ENCODE measurements around the gene STARD13. TPM values are rescaled to one million over a fixed set of nuclear protein-coding genes. Genes with fewer than 3 reads are reported as not detected.

STARD13 gene
- total and polyA plus RNA-seq, 2 donors (not counting 1 experiment from before 2014, with no cell fraction given): 0.06 to 0.22 TPM

GRCh38 chr13:33174931-33175330, 110.6 kb downstream of the STARD13 start:
- Mint-ChIP-seq H3K27me3 (peaks cover 3% of the 10 kb centered on the region), H3K4me3 (no peak overlapping the region), H3K9me3 (ENCODE audit: insufficient read depth) (no peaks in the 10 kb centered on the region), H3K4me1 (no peaks in the 10 kb centered on the region), H3K27ac (no peak overlapping the region)
- POLR2A ChIA-PET: no interaction called here
- Histone ChIP-seq H3K4me2 (replicated peaks; ENCODE audit: low read depth, low read length, poor library complexity, severe bottlenecking) (no peak overlapping the region), H3K4me1 (ENCODE audit: control insufficient read depth in 2 of 2, insufficient read depth in 2 of 2, low read length in 2 of 2) (no peaks in the 10 kb centered on the region), H3K36me3 (replicated peaks in 1 of 2; ENCODE audit: control extremely low read depth in 1 of 2, control insufficient read depth in 1 of 2, extremely low read depth in 1 of 2, insufficient read depth in 2 of 2, low read length in 1 of 2) (no peaks in the 10 kb centered on the region), H3K4me3 (ENCODE audit: control extremely low read depth in 1 of 5, extremely low read depth in 1 of 5, insufficient read depth in 1 of 5, low read depth in 2 of 5, low read length in 4 of 5) (no peak overlapping the region), H4K20me1 (ENCODE audit: control insufficient read depth, insufficient read depth, low read length, poor library complexity, severe bottlenecking) (no peaks in the 10 kb centered on the region), H3K27me3 (replicated peaks in 1 of 4; ENCODE audit: control extremely low read depth in 1 of 4, control insufficient read depth in 3 of 4, insufficient read depth in 4 of 4, low read length in 3 of 4) (no peaks in the 10 kb centered on the region), H3K27ac (ENCODE audit: low read length in 2 of 2) (no peak overlapping the region), H2AFZ (ENCODE audit: insufficient read depth, low read depth, low read length, poor library complexity, severe bottlenecking) (no peak overlapping the region), H3K9ac (ENCODE audit: low read length) (no peak overlapping the region), H3K9me3 (ENCODE audit: control extremely low read depth in 1 of 3, control insufficient read depth in 2 of 3, insufficient read depth in 1 of 3, low read length in 2 of 3) (peaks cover 0 to 4% (median 0%) of the 10 kb centered on the region in 3 donors), H3K79me2 (ENCODE audit: control insufficient read depth, insufficient read depth, low read length) (no peaks in the 10 kb centered on the region)
- DNase-seq: no peak
- no peak for ATAC-seq (ENCODE audit: low read depth)
- intact Hi-C loops (cut with micrococcal nuclease): no loop called here
- TF ChIP-seq CTCF (IDR thresholded peaks at IDR 0.05): no peak
- TF ChIP-seq EZH2 (IDR thresholded peaks at IDR 0.05; ENCODE audit: borderline replicate concordance, insufficient read depth, low read depth, low read length, poor library complexity, severe bottlenecking): no peak
- no CpG with 5 or more reads among the region's 2 CpGs for WGBS (ENCODE audit: insufficient coverage)
- CTCF ChIA-PET: interaction anchor here (0.8 kb wide), 1 partner anchor 9 kb away, joined by 3 read pairs; no protein-coding TSS in a partner anchor

- H2AFZ ChIP-seq (ENCODE audit: insufficient read depth, low read depth, low read length, poor library complexity, severe bottlenecking): no peak overlapping the region
- Mint-ChIP-seq H3K4me1 (no peaks in the 10 kb centered on the region), H3K27ac (no peak overlapping the region), H3K4me3 (no peak overlapping the region), H3K9me3 (ENCODE audit: insufficient read depth) (no peaks in the 10 kb centered on the region), H3K27me3 (peaks cover 6% of the 10 kb centered on the region)
- no peaks in the 10 kb centered on the region for H3K27me3 ChIP-seq (replicated peaks in 1 of 4; ENCODE audit: control extremely low read depth in 1 of 4, control insufficient read depth in 3 of 4, insufficient read depth in 4 of 4, low read length in 3 of 4)
- no peak overlapping the region for H3K4me2 ChIP-seq (replicated peaks; ENCODE audit: low read depth, low read length, poor library complexity, severe bottlenecking)
- ChIA-PET CTCF (no interaction called here), POLR2A (no interaction called here)
- H3K4me1 ChIP-seq (ENCODE audit: control insufficient read depth in 2 of 2, insufficient read depth in 2 of 2, low read length in 2 of 2): no peaks in the 10 kb centered on the region
- no peak overlapping the region for H3K27ac ChIP-seq (ENCODE audit: low read length in 2 of 2)
- intact Hi-C loops (cut with micrococcal nuclease): no loop called here
- DNase-seq: no peak
- H3K9me3 ChIP-seq (ENCODE audit: control extremely low read depth in 1 of 3, control insufficient read depth in 2 of 3, insufficient read depth in 1 of 3, low read length in 2 of 3): peaks cover 0 to 4% (median 0%) of the 10 kb centered on the region in 3 donors
- H3K36me3 ChIP-seq (replicated peaks in 1 of 2; ENCODE audit: control extremely low read depth in 1 of 2, control insufficient read depth in 1 of 2, extremely low read depth in 1 of 2, insufficient read depth in 2 of 2, low read length in 1 of 2): no peaks in the 10 kb centered on the region
- no peak for ATAC-seq (ENCODE audit: low read depth)
- H3K79me2 ChIP-seq (ENCODE audit: control insufficient read depth, insufficient read depth, low read length): no peaks in the 10 kb centered on the region
- no peak overlapping the region for H3K4me3 ChIP-seq (ENCODE audit: control extremely low read depth in 1 of 5, extremely low read depth in 1 of 5, insufficient read depth in 1 of 5, low read depth in 2 of 5, low read length in 4 of 5)
- WGBS (ENCODE audit: insufficient coverage): no CpG with 5 or more reads among the region's 3 CpGs
- no peaks in the 10 kb centered on the region for H4K20me1 ChIP-seq (ENCODE audit: control insufficient read depth, insufficient read depth, low read length, poor library complexity, severe bottlenecking)
- no peak overlapping the region for H3K9ac ChIP-seq (ENCODE audit: low read length)
- TF ChIP-seq CTCF (IDR thresholded peaks at IDR 0.05): no peak
Observed at GRCh38 chr13:33174491-33174890, 111.1 kb downstream of the STARD13 start.

All from B cell (primary cell).